Activated CD4-positive, alpha-beta T cell treated with anti-CD3 and anti-CD28 coated beads for 24 hours (primary cell): Measurements from ENCODE around the gene MAP2K1.

Experiments used
- DNase-seq, 2 donors: peaks; one replicate each; pipeline ENCODE4 v3.0.0-alpha.2; 2020; ENCODE audit warnings: low read depth in 2 of 2

MAP2K1 gene

GRCh38 chr15:66504563-66505429 is 118.1 kb downstream of the MAP2K1 start, which contains the start of the genes RPL4 and ZWILCH:
Gene RPL4, minus strand, starts transcription at chr15:66504855. Its CDS starts 65 bp downstream, at chr15:66504790.
Gene ZWILCH, plus strand, starts transcription at chr15:66505326. Its CDS starts 13 bp downstream, at chr15:66505339.
- DNase-seq = peak; percentile 65 to 71

DNA sequence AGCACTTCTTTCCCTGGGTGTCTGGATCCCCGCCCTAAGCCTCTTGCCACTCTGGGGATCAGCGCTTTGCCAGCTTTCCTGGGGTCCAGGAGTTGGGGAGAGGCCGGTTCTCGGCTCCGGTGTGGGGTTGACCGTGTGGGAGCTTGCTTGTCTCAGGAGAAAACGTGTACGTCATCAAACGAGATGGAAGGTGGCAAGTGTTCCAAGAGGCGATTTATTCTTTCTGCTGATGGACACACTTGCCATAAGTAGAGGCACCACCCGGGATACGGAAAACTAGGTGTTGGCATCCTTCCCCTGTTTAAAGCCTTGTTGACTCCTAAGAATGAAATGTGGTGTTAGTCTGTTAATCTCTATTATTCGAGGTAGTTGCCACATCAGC is 118.7 kb downstream of the MAP2K1 start:
- DNase-seq = no peak

DNA sequence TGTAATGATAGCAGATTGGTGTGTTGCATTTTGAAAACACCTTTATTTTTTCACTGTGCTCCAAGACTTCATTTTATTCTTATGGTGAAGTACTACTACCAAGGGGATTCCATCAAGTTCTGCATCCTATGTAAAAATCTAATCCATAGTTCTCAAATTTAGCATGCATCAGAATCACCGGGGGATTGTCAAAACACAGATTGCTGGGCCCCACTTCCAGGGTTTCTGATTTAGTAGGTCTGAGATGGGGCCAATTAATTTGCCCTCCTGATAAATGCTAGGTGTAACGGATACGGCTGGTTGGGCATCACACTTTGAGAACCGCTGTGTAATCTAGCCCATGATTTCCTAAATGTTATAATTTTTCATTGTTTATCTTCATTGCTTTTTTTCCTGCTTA is 119.1 kb downstream of the MAP2K1 start:
- no peak for DNase-seq

- no peak for DNase-seq
These were observed 121.7 kb downstream of the MAP2K1 start for GRCh38 chr15:66508293-66508883.

- no peak for DNase-seq
These were observed 127.9 kb downstream of the MAP2K1 start for GRCh38 chr15:66514586-66514985.

DNA sequence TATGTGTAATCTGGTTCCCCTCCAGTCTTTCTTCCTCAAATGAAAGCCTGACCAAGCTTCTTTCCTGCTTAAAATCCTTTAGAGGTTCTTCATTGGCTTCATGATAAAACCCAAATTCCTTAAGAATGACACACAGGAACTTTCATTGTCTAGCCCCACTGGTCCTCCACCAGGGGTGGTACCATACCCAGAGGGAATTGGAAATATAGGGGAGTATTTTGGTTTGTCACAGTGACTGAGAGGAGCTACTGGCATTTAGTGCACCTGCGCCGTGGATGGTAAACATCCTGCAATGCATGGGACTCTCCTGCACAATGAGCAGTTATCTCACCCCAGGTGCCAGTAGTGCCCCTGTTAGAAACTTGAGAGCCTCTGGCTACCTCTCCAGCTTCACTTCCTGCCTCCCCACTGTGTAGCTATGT is 129.2 kb downstream of the MAP2K1 start:
- DNase-seq = no peak

GRCh38 chr15:66523926-66524325 is 137.2 kb downstream of the MAP2K1 start:
- DNase-seq = no peak

DNA sequence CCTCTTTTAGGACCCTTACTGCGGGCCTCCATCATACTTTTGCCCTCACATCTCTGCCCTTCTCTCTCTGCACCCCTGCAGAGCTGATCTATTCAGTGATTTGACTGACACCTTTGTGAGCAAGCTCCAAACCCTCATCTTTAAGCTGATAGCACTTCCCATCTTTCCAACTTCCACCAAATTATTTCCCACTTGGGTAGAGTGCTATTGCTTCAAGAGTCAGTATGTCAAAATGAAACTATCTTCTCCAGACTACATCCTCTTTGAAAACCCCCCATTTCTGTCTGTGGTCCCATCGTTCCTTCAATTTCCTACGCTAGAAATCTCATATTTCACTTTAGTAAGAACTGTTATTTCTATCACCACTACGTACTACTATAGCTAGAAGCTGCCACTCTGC is 138.1 kb downstream of the MAP2K1 start:
- no peak for DNase-seq

GRCh38 chr15:66535056-66535455 is 148.3 kb downstream of the MAP2K1 start:
- no peak for DNase-seq
